Heart right ventricle (tissue), 16 donors: ENCODE results near the gene CDKL1. TPM values are rescaled to one million over a fixed set of nuclear protein-coding genes. Genes with fewer than 3 reads are reported as not detected.

ENCODE experiments used
- ATAC-seq, 8 donors: fragments of 200-7000 bp; cut with Tn5 transposase; one replicate each; pipeline ENCODE4 v1.9.1; 2020; ENCODE audit warnings: mild to moderate bottlenecking in 8 of 8, moderate library complexity in 8 of 8, moderate number of reproducible peaks in 1 of 8
- DNase-seq, 2 donors: peaks; one replicate each; pipeline ENCODE4 v3.0.0-alpha.2; 2020
- H3K27ac ChIP-seq, 10 donors: fragments of 200-600 bp; sonication (generic) in 2 of 10; one replicate each; pipeline versions ENCODE4 v1.5.0 to v1.8.0; 2020 to 2022; ENCODE audit warnings: mild to moderate bottlenecking in 3 of 10
- H3K27me3 ChIP-seq, 7 donors: fragments of 200-600 bp; one replicate each; pipeline ENCODE4 v1.8.0; 2021 to 2022; ENCODE audit warnings: mild to moderate bottlenecking in 2 of 7
- H3K36me3 ChIP-seq, 9 donors: fragments of 200-600 bp; sonication (generic) in 1 of 9; one replicate each; pipeline versions ENCODE4 v1.5.0 to v1.8.0; 2020 to 2022; ENCODE audit warnings: mild to moderate bottlenecking in 2 of 9
- H3K4me1 ChIP-seq, 9 donors: fragments of 200-600 bp; sonication (generic) in 1 of 9; one replicate each; pipeline versions ENCODE4 v1.5.0 to v1.8.0; 2020 to 2022; ENCODE audit warnings: mild to moderate bottlenecking in 4 of 9
- H3K4me3 ChIP-seq, 10 donors: fragments of 200-600 bp; sonication (generic) in 2 of 10; one replicate each; pipeline versions ENCODE4 v1.5.0 to v1.8.0; 2020 to 2022; ENCODE audit warnings: mild to moderate bottlenecking in 7 of 10, moderate library complexity in 2 of 10
- H3K9me3 ChIP-seq, 11 donors: fragments of 200-600 bp in 10 of 11; sonication (generic) in 2 of 11; one replicate each; pipeline versions ENCODE4 v1.5.0 to v1.8.0; 2013 to 2022; ENCODE audit warnings: mild to moderate bottlenecking in 2 of 11, control low read depth in 1 of 11, moderate library complexity in 1 of 11
- WGBS, 2 donors: extraction: QIAGEN DNeasy Blood & Tissue Kit; methylation state at CpG; one replicate each; pipeline ENCODE4 v1.1.7; 2013; ENCODE audit warnings: inconsistent platforms in 1 of 2; 5-methylcytosine and 5-hydroxymethylcytosine counted together
- intact Hi-C, 10 donors: fragments of 100-400 bp; cut with DNase I; formaldehyde crosslinking; loops; one replicate each; pipeline versions ENCODE4 v1.11.1 to v1.14.2; 2022
- polyA plus RNA-seq, 2 donors: library from polyadenylated mRNA; stranded (reverse); fragments of 200-250 nt; gene quantifications; one replicate each; pipeline ENCODE4 v1.2.3, GENCODE V29; 2013
- total RNA-seq, 10 donors: library from RNA; stranded (reverse); fragmentation: NEBNext Ultra II Directional in 3 of 10; extraction: Animal tissue kit (Norgen Biotek cat#: 25700) in 3 of 10; gene quantifications; one replicate each; pipeline versions ENCODE4 v1.2.1 to v1.2.4, GENCODE V29; 2021 to 2023
- TF ChIP-seq, protein P1 (sequence below), 9 donors: fragments of 200-600 bp; sonication (generic) in 2 of 9; IDR thresholded peaks; one replicate each; pipeline versions ENCODE4 v1.5.0 to v1.8.0; 2021 to 2022; ENCODE audit warnings: antibody characterized with exemption in 9 of 9, mild to moderate bottlenecking in 5 of 9, moderate library complexity in 1 of 9
- donor health status: Arrhythmogenic right ventricular cardiomyopathy.
- donor health status: ischemic (EF 13 %, LVEDD 7.1; RV severe dilation, severe dysfunction).
- donor health status: healthy with polysubstance abuse.
- donor health status: DM: no; HTN: yes; CAD: no.
- donor health status: DM: no; HTN: no; CAD: no.
- donor health status: ischemic (EF 25% LVEDD 6.9; RV normal size, moderate dysfunction).
- donor health status: ischemic (EF 25% LVEDD 5.7; RV mildly dilated, moderate dysfunction).
- donor health status: healthy.
- donor health status: DM: yes; HTN: yes; CAD: no.
- donor health status: Ischemic cardiomyopathy.
- donor health status: ischemic (EF 35%, LVEDD 5.7; RV mildly dilated, moderate dysfunction).
- donor health status: nonischemic (EF 11% LVEDD 7.7; RV severe dilation, severe dysfunction).
- donor health status: DM: yes; HTN: yes; CAD: no.
- donor health status: PGD.
- donor health status: ischemic (EF 29% LVEDD 5.4; RV normal size, mild dysfunction).
- donor health status: nonischemic (EF 23%, LVEDD 6.1; RV moderate dilation, normal function).

The CDKL1 gene
- total and polyA plus RNA-seq, 12 donors: 0.71 to 6.0 (median 2.1) TPM

DNA sequence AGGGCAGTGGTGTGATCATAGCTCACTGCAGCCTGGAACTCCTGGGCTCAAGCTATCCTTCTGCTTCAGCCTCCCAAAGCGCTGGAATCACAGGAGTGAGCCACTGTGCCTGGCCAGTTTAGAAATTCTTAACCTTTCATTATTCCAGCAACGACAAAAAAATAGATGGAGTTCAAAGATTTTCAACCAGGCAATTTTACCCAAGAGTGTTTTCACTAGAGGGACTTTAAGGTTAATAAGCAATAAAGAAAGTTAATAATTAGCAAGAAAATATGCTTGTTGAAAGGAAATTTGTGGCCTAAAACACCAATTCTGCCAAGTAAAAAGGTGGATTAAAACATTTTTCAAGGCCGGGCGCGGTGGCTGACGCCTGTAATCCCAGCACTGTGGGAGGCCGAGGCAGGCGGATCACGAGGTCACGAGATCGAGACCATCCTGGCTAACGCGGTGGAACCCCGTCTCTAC lies 14.8 kb downstream of the CDKL1 start:
- intact Hi-C loops: no loop called here
- Histone ChIP-seq H3K4me1 (no peaks in the 10 kb centered on the region), H3K36me3 (no peaks in the 10 kb centered on the region), H3K4me3 (no peak overlapping the region), H3K27me3 (no peaks in the 10 kb centered on the region), H3K27ac (no peak overlapping the region), H3K9me3 (no peaks in the 10 kb centered on the region)
- 97 to 98% methylated on average over 14 of the region's 14 CpGs for WGBS, 2 donors
- DNase-seq: no peak
- TF ChIP-seq, protein P1, sequence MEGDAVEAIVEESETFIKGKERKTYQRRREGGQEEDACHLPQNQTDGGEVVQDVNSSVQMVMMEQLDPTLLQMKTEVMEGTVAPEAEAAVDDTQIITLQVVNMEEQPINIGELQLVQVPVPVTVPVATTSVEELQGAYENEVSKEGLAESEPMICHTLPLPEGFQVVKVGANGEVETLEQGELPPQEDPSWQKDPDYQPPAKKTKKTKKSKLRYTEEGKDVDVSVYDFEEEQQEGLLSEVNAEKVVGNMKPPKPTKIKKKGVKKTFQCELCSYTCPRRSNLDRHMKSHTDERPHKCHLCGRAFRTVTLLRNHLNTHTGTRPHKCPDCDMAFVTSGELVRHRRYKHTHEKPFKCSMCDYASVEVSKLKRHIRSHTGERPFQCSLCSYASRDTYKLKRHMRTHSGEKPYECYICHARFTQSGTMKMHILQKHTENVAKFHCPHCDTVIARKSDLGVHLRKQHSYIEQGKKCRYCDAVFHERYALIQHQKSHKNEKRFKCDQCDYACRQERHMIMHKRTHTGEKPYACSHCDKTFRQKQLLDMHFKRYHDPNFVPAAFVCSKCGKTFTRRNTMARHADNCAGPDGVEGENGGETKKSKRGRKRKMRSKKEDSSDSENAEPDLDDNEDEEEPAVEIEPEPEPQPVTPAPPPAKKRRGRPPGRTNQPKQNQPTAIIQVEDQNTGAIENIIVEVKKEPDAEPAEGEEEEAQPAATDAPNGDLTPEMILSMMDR (IDR thresholded peaks at IDR 0.05): no peak
- no peak for ATAC-seq

DNA sequence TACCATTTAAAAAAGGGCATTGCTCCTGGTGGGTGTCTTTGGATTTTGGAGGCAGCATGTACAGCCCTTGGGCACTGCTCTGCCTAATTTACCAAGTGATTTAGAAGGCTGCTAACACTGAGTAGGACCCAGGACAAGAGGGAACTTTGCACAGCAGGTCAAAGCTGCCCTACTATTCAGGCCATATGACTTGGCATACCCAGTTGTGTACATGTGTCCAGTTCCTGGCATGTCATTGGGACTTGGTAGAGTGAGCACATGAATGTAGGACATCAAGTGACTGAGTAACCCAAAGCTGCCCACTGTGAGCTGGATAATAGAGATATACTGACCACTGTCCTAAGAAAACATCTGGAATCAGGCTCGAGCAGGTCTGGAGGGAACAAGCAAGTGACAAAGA lies 15.7 kb downstream of the CDKL1 start:
- H3K27me3 ChIP-seq: no peaks in the 10 kb centered on the region
- WGBS, 2 donors: 91 to 93% methylated on average over 1 of the region's 1 CpG

DNA sequence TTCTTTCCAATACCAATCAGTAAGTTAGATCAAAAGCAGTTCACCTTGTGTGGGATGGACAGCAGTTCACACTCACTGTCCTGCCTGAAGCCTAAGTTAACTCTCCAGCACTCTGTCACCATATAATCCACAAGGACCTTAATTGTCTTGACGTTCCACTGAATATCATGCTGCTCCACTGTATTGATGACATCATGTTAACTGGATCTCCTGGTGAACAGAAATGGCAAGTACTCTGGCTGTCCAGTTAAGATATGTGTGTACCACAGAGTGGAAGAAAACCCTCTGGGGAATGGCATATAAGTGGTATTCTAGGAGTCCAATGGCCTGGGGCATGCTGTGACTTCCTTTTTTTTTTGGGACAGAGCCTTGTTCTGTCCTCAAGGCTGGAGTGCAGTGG lies 16.2 kb downstream of the CDKL1 start:
- no peak for ATAC-seq
- Histone ChIP-seq H3K27me3 (no peaks in the 10 kb centered on the region), H3K36me3 (no peaks in the 10 kb centered on the region), H3K4me1 (peaks cover 0 to 6% (median 0%) of the 10 kb centered on the region in 9 donors), H3K27ac (no peak overlapping the region), H3K4me3 (no peak overlapping the region), H3K9me3 (no peaks in the 10 kb centered on the region)
- WGBS, 2 donors: 96 to 97% methylated on average over 1 of the region's 1 CpG
- no peak for DNase-seq
- TF ChIP-seq, protein P1 (IDR thresholded peaks at IDR 0.05): no peak
- intact Hi-C loops: no loop called here

More for the DNA sequence above, 15.7 kb downstream of the CDKL1 start:
- no peak overlapping the region for H3K4me3 ChIP-seq
- intact Hi-C loops: no loop called here
- TF ChIP-seq, protein P1 (IDR thresholded peaks at IDR 0.05): no peak
- no peak for DNase-seq
- no peak overlapping the region for H3K27ac ChIP-seq
- ATAC-seq: no peak
- H3K4me1 ChIP-seq: peaks cover 0 to 5% (median 0%) of the 10 kb centered on the region in 9 donors
- no peaks in the 10 kb centered on the region for H3K36me3 ChIP-seq
- H3K9me3 ChIP-seq: no peaks in the 10 kb centered on the region

DNA sequence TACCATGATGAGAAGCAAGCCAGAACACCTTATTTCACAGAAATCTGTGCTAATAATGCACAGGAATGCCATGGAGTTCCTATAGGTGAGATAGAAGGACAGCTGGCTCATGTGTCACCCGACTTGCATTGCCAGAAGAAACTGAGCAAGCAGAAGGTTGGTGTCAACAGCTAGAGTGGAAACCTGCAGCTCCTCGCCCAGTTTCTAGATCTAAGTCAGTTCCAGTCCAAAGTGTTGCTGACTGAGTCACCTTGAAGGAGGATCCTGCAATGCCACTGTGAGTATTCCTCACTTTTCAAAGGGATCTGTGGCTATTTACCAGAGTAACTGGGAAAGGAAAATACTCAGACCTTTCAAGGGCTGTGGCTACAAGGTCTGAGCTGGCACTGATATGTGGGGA lies 17.1 kb downstream of the CDKL1 start:
- no peaks in the 10 kb centered on the region for H3K27me3 ChIP-seq
- TF ChIP-seq, protein P1 (IDR thresholded peaks at IDR 0.05): no peak
- DNase-seq (no peak), ATAC-seq (no peak)
- no peaks in the 10 kb centered on the region for H3K36me3 ChIP-seq
- peaks cover 0 to 6% (median 0%) of the 10 kb centered on the region in 9 donors for H3K4me1 ChIP-seq
- whole genome bisulfite sequencing, 2 donors: 94 to 96% methylated on average over 2 of the region's 2 CpGs
- intact Hi-C loops: no loop called here
- no peaks in the 10 kb centered on the region for H3K9me3 ChIP-seq
- H3K27ac ChIP-seq: no peak overlapping the region
- H3K4me3 ChIP-seq: no peak overlapping the region
